Common myeloid progenitor, CD34-positive (primary cell): ENCODE results near the gene SMPD3.

Experiments used
- CTCF ChIA-PET: fragments of 350-600 bp; sonication (Branson Sonifier 250); formaldehyde crosslinking; loops from one replicate; lab custom pipeline; 2021; ENCODE audit warnings: antibody characterized with exemption; lab: Charles Lee
- POLR2A ChIA-PET: fragments of 350-600 bp; sonication (Branson Sonifier 250); formaldehyde crosslinking; loops from one replicate; lab custom pipeline; 2021; ENCODE audit warnings: antibody characterized with exemption; lab: Charles Lee
- DNase-seq, 3 donors: peaks; one replicate each; pipeline versions ENCODE4 v3.0.0 to v3.0.0-alpha.2; 2013
- H3K27ac ChIP-seq, 2 experiments: 1 replicate in 1 of 2; 2 replicates in 1 of 2; pipeline ENCODE4 v1.7.0; 2013; ENCODE audit warnings: inconsistent platforms in 2 of 2, low read length in 2 of 2, mild to moderate bottlenecking in 2 of 2, low read depth in 1 of 2, moderate library complexity in 1 of 2; ENCODE audit not compliant: severe bottlenecking in 2 of 2, insufficient read depth in 1 of 2, poor library complexity in 1 of 2
- H3K27me3 ChIP-seq, 5 experiments: replicated peaks in 2 of 5; 1 replicate in 3 of 5; 2 replicates in 2 of 5; pipeline versions ENCODE4 v1.6.1 to v1.7.0; 2013; ENCODE audit warnings: low read length in 4 of 5, mild to moderate bottlenecking in 2 of 5, moderate library complexity in 2 of 5, inconsistent platforms in 1 of 5; ENCODE audit not compliant: insufficient read depth in 5 of 5, control insufficient read depth in 4 of 5
- H3K36me3 ChIP-seq, 4 experiments: 1 replicate in 2 of 4; 2 replicates in 2 of 4; pipeline versions ENCODE4 v1.6.1 to v1.7.0; 2013; ENCODE audit warnings: low read length in 3 of 4, control low read depth in 1 of 4, mild to moderate bottlenecking in 1 of 4; ENCODE audit not compliant: control insufficient read depth in 4 of 4, insufficient read depth in 4 of 4
- H3K4me1 ChIP-seq, 4 experiments: 1 replicate in 3 of 4; 2 replicates in 1 of 4; pipeline versions ENCODE4 v1.6.1 to v1.7.1; 2013; ENCODE audit warnings: low read length in 3 of 4, mild to moderate bottlenecking in 3 of 4, control low read depth in 1 of 4, inconsistent platforms in 1 of 4, moderate library complexity in 1 of 4; ENCODE audit not compliant: control insufficient read depth in 4 of 4, insufficient read depth in 4 of 4; ENCODE audit errors: control extremely low read depth in 1 of 4
- H3K4me3 ChIP-seq, 7 experiments: 1 replicate in 4 of 7; 2 replicates in 3 of 7; pipeline versions ENCODE4 v1.5.1 to v1.7.0; 2013; ENCODE audit warnings: mild to moderate bottlenecking in 7 of 7, low read length in 6 of 7, moderate library complexity in 6 of 7, inconsistent platforms in 2 of 7, low read depth in 2 of 7, control low read depth in 1 of 7; ENCODE audit not compliant: insufficient read depth in 4 of 7, control insufficient read depth in 1 of 7; ENCODE audit errors: extremely low read depth in 1 of 7
- H3K9me3 ChIP-seq, 5 experiments: 1 replicate in 4 of 5; 2 replicates in 1 of 5; pipeline versions ENCODE4 v1.6.1 to v1.7.1; 2013; ENCODE audit warnings: low read length in 4 of 5, mild to moderate bottlenecking in 2 of 5, inconsistent platforms in 1 of 5, low read depth in 1 of 5, moderate library complexity in 1 of 5; ENCODE audit not compliant: control insufficient read depth in 4 of 5, insufficient read depth in 2 of 5; ENCODE audit errors: control extremely low read depth in 1 of 5
- WGBS: methylation state at CpG from one replicate; pipeline ENCODE4 v1.1.5; 2013; ENCODE audit not compliant: insufficient coverage; 5-methylcytosine and 5-hydroxymethylcytosine counted together

The SMPD3 gene

GRCh38 chr16:68373528-68374245 lies 74.6 kb downstream of the SMPD3 start:
- WGBS = 91% methylated on average over 17 of the region's 18 CpGs
- POLR2A ChIA-PET = interaction anchor here (0.9 kb wide), 1 partner anchor 40 kb away, joined by 3 read pairs; no protein-coding TSS in a partner anchor
- Histone ChIP-seq H3K27ac (no peak overlapping the region), H3K4me3 (no peak overlapping the region), H3K4me1 (peaks cover 4 to 34% (median 31%) of the 10 kb centered on the region in 4 experiments), H3K36me3 (no peaks in the 10 kb centered on the region), H3K27me3 (no peaks in the 10 kb centered on the region), H3K9me3 (no peaks in the 10 kb centered on the region)
- DNase-seq = no peak
- CTCF ChIA-PET = interaction anchor here (1.1 to 3.3 kb wide), 6 partner anchors 8 to 34 kb away, joined by 3 to 8 read pairs (median 5); no protein-coding TSS in a partner anchor

DNA sequence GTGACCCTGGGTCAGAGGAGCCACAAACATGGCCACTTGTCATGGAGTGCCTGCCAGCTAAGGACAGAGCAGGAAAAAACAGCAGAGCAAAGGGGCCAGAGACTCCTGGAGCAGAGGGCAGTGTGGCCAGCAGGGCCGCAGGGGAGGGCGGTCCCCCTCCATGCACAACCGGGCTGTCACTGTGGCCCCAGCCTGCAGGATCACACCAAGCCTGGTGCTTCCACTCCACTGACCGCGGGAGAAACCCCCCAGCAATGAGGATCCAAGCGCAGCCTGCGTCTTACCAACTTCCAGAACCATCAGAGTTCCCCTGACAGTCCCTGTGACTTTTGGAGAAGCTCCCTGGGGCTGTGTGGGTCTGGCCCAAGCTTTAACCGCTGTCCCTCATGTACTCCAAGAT lies 75.5 kb downstream of the SMPD3 start:
- Histone ChIP-seq H3K27ac (no peak overlapping the region), H3K4me1 (peaks cover 4 to 36% (median 33%) of the 10 kb centered on the region in 4 experiments), H3K27me3 (no peaks in the 10 kb centered on the region), H3K4me3 (no peak overlapping the region), H3K36me3 (no peaks in the 10 kb centered on the region), H3K9me3 (no peaks in the 10 kb centered on the region)
- ChIA-PET POLR2A (no interaction called here), CTCF (interaction anchor here (1.1 to 7.8 kb wide), 5 partner anchors 9 to 35 kb away, joined by 3 to 48 read pairs (median 5); no protein-coding TSS in a partner anchor)
- DNase-seq = no peak
- 95% methylated on average over 8 of the region's 8 CpGs for WGBS

DNA sequence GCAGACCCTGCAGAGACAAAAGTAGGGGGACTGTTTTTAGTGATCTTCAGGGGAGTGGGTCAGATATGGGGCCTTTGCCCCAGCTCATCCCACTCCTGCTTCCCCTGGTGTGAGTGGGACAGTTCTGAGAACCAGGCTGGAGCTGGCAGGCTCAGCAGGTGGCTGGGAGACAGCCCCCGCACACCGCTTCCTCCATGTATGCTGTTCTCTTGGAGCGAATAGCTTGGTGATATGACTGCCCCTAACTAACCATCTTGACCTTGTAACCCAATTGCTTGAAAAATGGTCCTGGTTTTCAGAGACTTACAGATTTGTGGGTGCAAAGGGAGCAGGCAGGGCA lies 76.0 kb downstream of the SMPD3 start:
- no peaks in the 10 kb centered on the region for H3K27me3 ChIP-seq
- peaks cover 6 to 40% (median 37%) of the 10 kb centered on the region in 4 experiments for H3K4me1 ChIP-seq
- DNase-seq = no peak
- H3K36me3 ChIP-seq = no peaks in the 10 kb centered on the region
- 100% methylated on average over 3 of the region's 3 CpGs for WGBS
- H3K9me3 ChIP-seq = no peaks in the 10 kb centered on the region
- CTCF ChIA-PET = interaction anchor here (1.1 to 7.8 kb wide), 5 partner anchors 9 to 35 kb away, joined by 3 to 48 read pairs (median 5); no protein-coding TSS in a partner anchor
- H3K4me3 ChIP-seq = no peak overlapping the region
- POLR2A ChIA-PET = no interaction called here
- no peak overlapping the region for H3K27ac ChIP-seq

DNA sequence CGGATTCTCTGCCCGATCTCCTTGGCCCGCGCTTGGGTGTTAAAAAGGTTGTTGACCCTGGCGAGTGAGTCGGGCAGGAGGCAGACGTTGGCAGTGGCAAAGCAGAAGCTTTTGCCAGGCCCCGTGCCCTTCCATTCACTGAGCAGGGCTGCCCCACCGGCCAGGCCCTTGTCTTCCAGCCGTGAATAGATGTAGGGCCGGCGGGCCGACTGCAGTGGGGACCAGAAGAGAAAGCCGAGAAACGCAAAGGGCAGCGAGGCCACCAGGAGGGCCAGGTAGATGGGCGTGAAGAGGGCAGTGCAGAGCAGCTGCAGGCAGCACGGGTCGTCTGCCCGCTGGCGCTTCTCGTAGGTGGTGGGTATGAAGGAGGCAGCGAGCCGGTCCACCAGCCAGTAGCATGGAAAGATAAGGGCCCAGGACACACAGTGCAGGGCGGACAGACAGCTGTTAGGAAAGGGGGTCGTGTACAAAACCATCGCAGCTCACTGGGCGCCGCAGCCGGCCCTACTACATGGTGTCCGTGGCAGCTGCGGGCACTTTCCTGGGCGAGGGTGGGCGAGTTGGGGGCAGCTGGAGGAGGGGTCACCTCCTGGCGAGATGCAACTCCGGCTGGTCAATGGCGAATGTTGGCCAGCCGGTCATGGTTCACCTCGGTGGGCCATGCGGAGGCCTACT lies 76.5 kb downstream of the SMPD3 start:
- no peak for DNase-seq
- 96% methylated on average over 39 of the region's 40 CpGs for WGBS
- POLR2A ChIA-PET = no interaction called here
- no peaks in the 10 kb centered on the region for H3K27me3 ChIP-seq
- CTCF ChIA-PET = interaction anchor here (1.2 to 7.8 kb wide), 3 partner anchors 8 to 25 kb away, joined by 3 to 48 read pairs (median 8); no protein-coding TSS in a partner anchor
- H3K4me3 ChIP-seq = no peak overlapping the region
- no peak overlapping the region for H3K27ac ChIP-seq
- no peaks in the 10 kb centered on the region for H3K36me3 ChIP-seq
- H3K4me1 ChIP-seq = peaks cover 6 to 42% (median 40%) of the 10 kb centered on the region in 4 experiments
- no peaks in the 10 kb centered on the region for H3K9me3 ChIP-seq

DNA sequence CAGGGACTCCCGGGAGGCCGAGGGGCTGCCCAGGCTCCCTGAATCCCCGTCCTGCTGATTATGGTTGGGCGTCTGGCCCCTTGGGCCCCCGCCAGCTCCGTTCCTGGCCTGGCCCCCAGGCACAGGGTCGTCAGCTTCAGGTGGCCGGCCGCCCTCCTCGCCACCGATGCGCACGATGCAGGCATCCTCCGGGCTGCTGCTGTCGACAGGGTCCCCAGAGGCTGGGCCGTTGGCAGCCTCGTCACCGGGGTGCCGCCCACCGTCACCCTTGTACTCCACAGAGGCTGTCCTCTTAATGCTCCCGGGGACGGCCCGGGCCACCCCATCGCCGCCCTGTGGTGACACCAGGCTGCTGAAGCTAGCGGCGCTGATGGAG lies 77.0 kb downstream of the SMPD3 start:
- Histone ChIP-seq H3K36me3 (no peaks in the 10 kb centered on the region), H3K27me3 (peaks cover 0 to under 1% (median 0%) of the 10 kb centered on the region in 5 experiments), H3K9me3 (no peaks in the 10 kb centered on the region), H3K4me3 (no peak overlapping the region), H3K27ac (no peak overlapping the region), H3K4me1 (peaks cover 6 to 43% (median 40%) of the 10 kb centered on the region in 4 experiments)
- ChIA-PET POLR2A (no interaction called here), CTCF (interaction anchor here (1.0 to 7.8 kb wide), 6 partner anchors 9 to 27 kb away, joined by 3 to 48 read pairs (median 4); no protein-coding TSS in a partner anchor)
- no peak for DNase-seq
- WGBS = 95% methylated on average over 13 of the region's 27 CpGs

DNA sequence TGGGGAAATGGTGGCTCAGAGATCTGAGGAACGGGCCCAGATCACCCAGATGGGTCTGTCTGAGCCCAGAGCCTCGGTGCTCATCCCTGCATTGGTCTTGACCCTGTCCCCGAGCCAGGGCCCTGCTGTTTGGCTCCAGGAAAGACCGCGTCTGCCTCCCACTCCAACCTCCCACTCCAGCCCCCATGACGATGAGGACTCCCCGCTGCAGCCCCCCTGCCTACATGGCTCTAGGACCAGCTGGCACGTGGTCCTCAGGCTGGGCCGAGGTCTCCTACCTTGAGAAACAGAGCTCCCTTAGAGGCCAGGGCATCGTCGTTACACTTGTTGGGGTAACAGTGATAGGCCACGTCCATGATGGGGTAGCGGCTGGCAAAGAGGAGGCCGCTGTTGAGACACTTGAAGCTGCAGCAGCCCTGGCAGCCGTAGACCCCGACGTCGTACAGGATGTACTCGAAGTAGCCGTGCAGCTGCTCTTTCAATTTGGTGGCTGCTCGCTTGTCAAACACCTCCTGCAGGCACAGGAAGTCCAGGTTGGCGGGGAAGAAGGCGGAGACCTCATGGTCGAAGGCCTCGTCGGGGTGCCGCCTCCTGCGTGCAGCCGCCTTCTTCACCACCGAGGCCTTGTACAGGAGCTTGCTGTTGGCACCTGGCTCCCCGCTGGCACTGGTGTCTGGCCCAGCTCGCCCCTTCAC lies 77.6 kb downstream of the SMPD3 start:
- peak in 2 of 3 donors; percentile 37 to 51 for DNase-seq
- H3K9me3 ChIP-seq = no peaks in the 10 kb centered on the region
- no peaks in the 10 kb centered on the region for H3K36me3 ChIP-seq
- WGBS = 74% methylated on average over 28 of the region's 32 CpGs
- H3K4me1 ChIP-seq = peaks cover 6 to 45% (median 40%) of the 10 kb centered on the region in 4 experiments
- ChIA-PET CTCF (interaction anchor here (1.0 to 7.8 kb wide), 7 partner anchors 9 to 27 kb away, joined by 3 to 48 read pairs (median 5); no protein-coding TSS in a partner anchor), POLR2A (interaction anchor here (0.7 kb wide), 1 partner anchor 8 kb away, joined by 3 read pairs; no protein-coding TSS in a partner anchor)
- no peak overlapping the region for H3K4me3 ChIP-seq
- H3K27ac ChIP-seq = no peak overlapping the region
- H3K27me3 ChIP-seq = peaks cover 0 to 6% (median 0%) of the 10 kb centered on the region in 5 experiments
